NCI-H2196 treated with DMSO at 0.1 percent for 48 hours (cell line): ENCODE data around the gene SLC7A4.
"Not testable (repeated sequence)": the region's sequence is repeated elsewhere in the genome, so short reads cannot be mapped to it uniquely, and the experiment has no call there.

Experiments used
- DNase-seq: peaks from one replicate; lab custom pipeline; 2025; ENCODE audit not compliant: unreplicated experiment; lab: John Stamatoyannopoulos, UW

The SLC7A4 gene

GRCh38 chr22:21043860-21044535, 11.6 kb upstream of the SLC7A4 start:
- DNase-seq = no peak

DNA sequence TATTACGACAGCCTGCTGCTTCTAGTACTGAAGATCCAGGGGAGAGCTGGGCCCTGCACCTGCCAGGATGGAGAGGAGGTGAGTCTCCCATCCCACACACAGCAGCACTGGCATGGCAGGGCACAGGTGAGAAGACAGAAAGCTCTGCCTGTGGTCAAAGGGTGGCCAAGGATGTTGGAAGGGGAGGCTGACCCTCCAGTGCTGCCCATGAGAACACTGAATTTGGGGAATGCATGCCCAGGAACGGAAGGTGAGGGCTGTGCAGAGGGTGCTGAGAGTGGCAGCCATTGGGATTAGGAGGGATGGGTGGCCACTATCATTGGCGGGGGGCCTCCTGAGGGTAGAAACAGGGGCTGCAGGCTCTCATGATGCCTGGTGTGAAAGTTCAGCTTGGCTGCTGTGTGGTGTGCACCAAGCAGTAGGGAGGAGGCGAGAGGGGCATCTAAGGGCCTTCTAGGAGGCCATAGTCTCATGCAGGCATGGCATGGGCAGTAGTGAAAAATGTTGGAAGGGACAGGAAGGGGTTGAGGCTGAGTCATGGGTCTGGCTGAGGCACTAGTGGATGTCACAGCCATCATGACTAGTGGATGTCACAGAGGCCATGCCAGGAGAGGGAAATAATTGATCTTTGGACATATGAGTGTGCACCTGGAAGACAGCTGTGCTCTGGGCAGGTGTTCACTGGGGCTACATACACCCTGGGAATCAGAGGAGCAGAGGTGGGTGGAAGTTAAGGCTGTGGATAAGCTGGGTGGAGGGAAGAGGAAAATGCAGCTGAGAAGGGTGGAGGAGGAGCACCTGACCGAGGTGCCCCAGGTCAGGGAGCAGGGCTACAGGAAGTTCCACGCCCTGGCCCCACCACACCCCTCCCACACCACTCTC, 10.9 kb upstream of the SLC7A4 start:
- no peak for DNase-seq

DNA sequence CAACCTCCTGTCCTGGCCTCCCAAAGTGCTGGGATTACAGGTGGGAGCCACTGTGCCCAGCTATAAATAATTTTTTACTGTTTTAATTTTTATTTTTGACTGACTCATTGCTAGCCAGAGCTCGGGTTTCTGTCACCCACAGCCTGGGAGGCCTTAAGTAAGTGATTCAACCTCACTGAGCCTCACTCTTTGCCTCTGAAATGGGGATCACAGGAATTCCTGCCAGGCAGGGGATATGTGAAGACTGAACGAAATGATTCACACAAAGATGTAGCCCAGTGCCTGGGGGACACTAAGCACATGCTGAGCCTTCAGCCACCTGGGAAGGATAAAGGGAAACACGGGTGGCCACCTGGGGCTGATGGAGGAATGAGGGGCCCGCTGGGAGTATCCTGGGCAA, 9.6 kb upstream of the SLC7A4 start:
- DNase-seq = no peak

DNA sequence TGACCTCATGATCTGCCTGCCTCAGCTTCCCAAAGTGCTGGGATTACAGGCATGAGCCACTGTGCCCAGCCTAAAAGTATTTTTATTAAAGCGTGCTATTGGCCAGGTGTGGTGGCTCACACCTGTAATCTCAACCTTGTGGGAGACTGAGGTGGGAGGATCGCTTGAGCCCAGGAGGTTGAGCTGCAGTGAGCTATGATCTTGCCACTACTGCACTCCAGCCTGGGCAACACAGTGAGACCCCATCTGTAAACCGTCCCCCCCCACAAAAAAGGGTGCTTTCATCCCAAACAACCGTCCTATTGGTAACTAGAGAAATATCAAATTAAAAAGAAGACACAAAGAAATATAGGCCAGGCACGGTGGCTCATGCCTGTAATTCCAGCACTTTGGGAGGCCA, 6.8 kb upstream of the SLC7A4 start:
- not testable (repeated sequence) for DNase-seq

GRCh38 chr22:21038405-21038804, 6.0 kb upstream of the SLC7A4 start:
- no peak for DNase-seq

GRCh38 chr22:21034989-21035388, 2.6 kb upstream of the SLC7A4 start:
- DNase-seq = no peak

GRCh38 chr22:21033895-21034294, 1.5 kb upstream of the SLC7A4 start:
- DNase-seq = no peak

DNA sequence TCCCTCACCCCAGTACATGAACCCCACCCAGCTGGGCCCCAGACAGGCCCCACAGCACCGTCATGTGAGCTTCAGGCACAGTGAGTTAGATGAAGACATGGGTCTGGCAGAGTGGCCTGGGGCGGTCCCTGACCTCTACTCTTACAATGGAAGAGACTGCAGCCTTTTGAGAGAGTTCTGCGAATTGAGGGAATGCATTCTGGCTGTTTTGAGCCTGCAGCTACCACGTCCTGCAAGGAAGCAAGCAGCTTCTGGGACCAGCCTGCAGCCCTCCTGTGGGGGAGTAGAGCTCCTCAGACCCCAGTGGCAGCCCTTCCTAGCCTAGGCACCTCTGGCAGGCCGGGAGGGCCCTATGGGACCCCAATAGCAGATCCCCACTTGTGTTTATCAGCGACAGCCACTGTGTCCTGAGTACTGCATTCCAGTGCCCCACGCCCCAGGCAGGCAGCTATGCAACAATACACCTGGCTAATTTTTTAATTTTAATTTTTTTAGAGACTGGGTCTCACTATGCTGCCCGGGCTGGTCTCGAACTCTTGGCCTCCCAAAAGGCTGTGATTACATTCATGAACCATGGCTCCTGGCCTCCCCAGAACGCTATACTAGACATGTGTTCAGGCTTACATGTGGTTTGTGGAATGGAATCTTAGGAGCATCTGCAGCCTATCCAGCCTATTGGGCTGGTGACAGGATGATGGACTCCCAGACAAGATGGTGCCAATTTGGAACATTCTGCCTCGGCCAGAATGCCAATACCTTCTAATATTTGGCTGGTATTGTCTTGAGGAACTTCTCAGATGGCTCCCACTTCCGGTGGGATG, 717 bp upstream of the SLC7A4 start:
- no peak for DNase-seq

- DNase-seq = no peak
These were observed 770 bp downstream of the SLC7A4 start for GRCh38 chr22:21031545-21032036.

GRCh38 chr22:21030621-21031544, 1.5 kb downstream of the SLC7A4 start:
- DNase-seq = no peak

DNA sequence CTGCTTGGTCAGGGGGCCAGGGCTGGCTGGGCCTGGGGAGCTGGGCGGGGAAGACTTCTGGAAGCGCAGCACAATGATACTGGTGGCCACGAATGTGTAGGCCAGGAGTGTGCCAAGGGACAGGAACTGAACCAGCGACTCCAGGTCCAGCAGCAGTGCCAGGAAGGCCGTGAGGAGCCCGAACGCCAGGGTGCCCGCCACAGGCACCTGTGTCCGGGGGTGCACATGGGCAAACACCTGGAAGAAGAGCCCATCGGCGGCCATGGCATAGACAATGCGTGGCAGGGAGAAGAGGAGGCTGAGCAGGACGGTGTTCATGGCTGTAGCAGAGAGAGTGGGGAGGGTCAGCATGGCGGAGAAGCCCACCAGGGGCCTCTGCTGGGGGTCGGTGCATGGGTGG, 2.3 kb downstream of the SLC7A4 start:
- DNase-seq = no peak

- DNase-seq = no peak
These were observed 2.8 kb downstream of the SLC7A4 start for GRCh38 chr22:21029486-21030025.

GRCh38 chr22:21028277-21029251, 3.8 kb downstream of the SLC7A4 start:
- no peak for DNase-seq

DNA sequence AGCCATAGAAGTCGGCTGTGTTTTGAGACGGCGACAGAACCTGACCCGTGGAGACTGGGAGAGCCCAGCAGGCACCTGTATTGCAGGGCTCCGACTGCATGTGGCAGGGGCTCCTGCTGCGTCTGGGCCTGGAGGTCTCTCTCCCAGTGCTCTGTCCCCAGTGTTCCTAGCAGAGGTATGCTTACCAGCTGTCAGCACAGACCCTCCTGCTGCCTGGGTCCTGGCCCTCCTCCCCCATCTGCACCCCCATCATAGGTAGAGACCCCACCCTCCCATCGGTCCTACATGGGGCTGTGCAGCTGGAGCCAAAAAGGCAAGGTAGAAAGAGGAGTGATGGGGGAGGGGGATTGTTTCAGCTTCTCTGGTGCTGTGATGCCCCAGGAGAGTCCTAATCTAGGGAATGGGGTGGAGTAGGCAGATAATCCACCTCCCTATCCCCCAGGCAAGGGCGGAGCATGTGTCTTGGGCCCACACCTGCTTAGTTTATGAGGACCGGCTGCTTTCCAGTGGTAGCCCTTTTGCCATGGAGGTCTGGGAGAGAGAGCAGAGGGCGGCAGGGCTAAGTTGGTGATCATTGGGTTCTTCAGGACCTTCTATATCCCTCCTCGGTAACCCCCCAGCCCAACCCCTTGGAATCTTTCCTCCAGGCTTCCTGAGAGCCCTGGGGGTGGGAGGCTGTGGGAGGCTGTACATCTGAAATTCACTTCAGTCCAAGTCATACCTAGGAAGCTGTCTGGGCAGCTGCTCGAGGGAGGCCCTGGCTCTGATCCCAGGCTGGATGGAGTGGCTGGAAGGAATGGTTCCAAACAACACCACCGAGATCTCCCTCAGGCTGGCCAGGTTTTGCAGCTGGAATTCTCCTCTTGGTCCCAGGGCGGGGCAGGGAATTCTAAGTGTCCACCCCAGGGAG, 5.3 kb downstream of the SLC7A4 start:
- DNase-seq = peak; percentile 14

DNA sequence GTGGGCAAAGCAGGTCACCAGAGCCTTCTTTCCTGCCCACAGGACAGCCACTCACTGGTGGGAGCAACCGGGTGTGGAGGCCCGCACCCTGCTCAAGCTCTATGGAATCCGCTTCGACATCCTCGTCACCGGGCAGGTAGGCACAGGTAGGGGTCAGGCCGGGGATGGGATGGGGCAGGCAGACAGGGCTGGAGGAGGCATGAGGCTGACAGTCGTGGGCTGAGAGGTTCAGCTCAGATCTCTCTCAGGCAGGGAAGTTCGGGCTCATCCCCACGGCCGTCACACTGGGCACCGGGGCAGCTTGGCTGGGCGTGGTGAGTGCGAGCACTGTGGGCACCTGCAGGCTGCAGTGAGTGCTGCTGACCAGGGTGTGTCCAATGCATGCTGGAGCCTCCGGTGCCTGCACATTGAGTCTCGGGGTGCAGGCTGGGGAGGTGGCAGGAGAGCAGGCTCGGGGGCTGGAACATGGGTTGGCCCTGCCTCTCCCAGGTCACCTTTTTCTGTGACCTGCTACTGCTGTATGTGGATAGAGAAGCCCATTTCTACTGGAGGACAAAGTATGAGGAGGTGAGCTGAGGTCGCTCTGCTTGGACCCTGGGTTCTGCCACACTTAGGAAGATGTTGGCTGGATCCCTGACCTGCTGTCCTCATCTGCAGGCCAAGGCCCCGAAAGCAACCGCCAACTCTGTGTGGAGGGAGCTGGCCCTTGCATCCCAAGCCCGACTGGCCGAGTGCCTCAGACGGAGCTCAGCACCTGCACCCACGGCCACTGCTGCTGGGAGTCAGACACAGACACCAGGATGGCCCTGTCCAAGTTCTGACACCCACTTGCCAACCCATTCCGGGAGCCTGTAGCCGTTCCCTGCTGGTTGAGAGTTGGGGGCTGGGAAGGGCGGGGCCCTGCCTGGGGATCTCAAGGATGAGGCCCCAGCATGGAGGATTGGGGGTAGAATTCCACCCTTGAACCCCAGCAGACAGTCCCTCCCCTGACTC, 6.3 kb downstream of the SLC7A4 start:
- DNase-seq = no peak

GRCh38 chr22:21025266-21025665, 7.1 kb downstream of the SLC7A4 start:
- no peak for DNase-seq
